ENCODE measurements around the gene MTSS2.

DNA sequence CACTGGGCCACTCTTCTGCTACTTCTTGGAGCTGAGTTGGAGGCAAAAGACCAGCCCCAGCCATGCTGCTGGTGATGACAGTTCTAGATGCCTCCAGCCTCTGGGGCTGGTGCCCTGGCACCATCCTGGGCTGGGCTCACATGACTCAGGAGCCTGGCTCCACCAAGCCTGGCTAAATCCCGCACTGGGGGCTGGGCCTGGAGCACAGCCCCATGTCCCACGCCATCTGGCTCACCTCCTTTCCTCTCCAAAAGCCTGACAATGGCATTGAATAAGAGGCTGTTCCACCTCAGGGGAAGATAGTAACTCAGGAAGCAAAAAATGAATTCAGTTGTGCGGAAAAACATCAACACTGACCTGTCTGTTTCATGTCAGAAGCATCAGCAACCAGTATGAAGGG is 45.1 kb upstream of the MTSS2 start:
- TF ChIP-seq ARNT (IDR thresholded peaks at IDR 0.05) (no peak), BHLHE40 (IDR thresholded peaks at IDR 0.05; ENCODE audit: borderline replicate concordance) (no peak), SP1 (IDR thresholded peaks at IDR 0.05) (no peak), NFRKB (IDR thresholded peaks at IDR 0.05) (no peak), TARDBP (IDR thresholded peaks at IDR 0.05) (no peak), FOXM1 (IDR thresholded peaks at IDR 0.05; ENCODE audit: borderline replicate concordance) (no peak)

Data from HEK293T (cell line).